Measurements from ENCODE around the gene ARPP21. TPM values are rescaled to one million over a fixed set of nuclear protein-coding genes. Genes with fewer than 3 reads are reported as not detected.

ARPP21 gene
- total RNA-seq, 4 donors from 2014 or later: not detected

- peaks cover 23% of the 10 kb centered on the region for H3K27me3 ChIP-seq
- TF ChIP-seq CTCF (IDR thresholded peaks at IDR 0.05) (no peak), EP300 (IDR thresholded peaks at IDR 0.05) (no peak), POLR2A (IDR thresholded peaks at IDR 0.05) (no peak), POLR2AphosphoS5 (IDR thresholded peaks at IDR 0.05) (no peak)
- no peak for DNase-seq (ENCODE audit: low spot score in 2 of 2)
- H3K27ac ChIP-seq: no peak overlapping the region
- no peaks in the 10 kb centered on the region for H3K36me3 ChIP-seq
- peaks cover 11% of the 10 kb centered on the region for H3K4me1 ChIP-seq
- no peaks in the 10 kb centered on the region for H3K9me3 ChIP-seq
- WGBS: 75% methylated on average over 4 of the region's 4 CpGs
- H3K4me3 ChIP-seq: no peak overlapping the region
These were observed 3.2 kb upstream of the ARPP21 start for GRCh38 chr3:35635926-35636683.

GRCh38 chr3:35638251-35638979 lies 910 bp upstream of the ARPP21 start:
- Histone ChIP-seq H3K9me3 (no peaks in the 10 kb centered on the region), H3K36me3 (no peaks in the 10 kb centered on the region), H3K4me1 (peaks cover 11% of the 10 kb centered on the region), H3K27me3 (peaks cover 26% of the 10 kb centered on the region), H3K4me3 (no peak overlapping the region), H3K27ac (no peak overlapping the region)
- no peak for DNase-seq (ENCODE audit: low spot score in 2 of 2)
- whole genome bisulfite sequencing: 85% methylated on average over 15 of the region's 15 CpGs
- no peak for TF ChIP-seq CTCF (IDR thresholded peaks at IDR 0.05)
- no peak for TF ChIP-seq POLR2A (IDR thresholded peaks at IDR 0.05)
- no peak for TF ChIP-seq EP300 (IDR thresholded peaks at IDR 0.05)
- no peak for TF ChIP-seq POLR2AphosphoS5 (IDR thresholded peaks at IDR 0.05)

- DNase-seq (ENCODE audit: low spot score in 2 of 2): no peak
- no peaks in the 10 kb centered on the region for H3K9me3 ChIP-seq
- H3K4me1 ChIP-seq: peaks cover 11% of the 10 kb centered on the region
- no peak for TF ChIP-seq POLR2AphosphoS5 (IDR thresholded peaks at IDR 0.05)
- H3K27ac ChIP-seq: no peak overlapping the region
- H3K27me3 ChIP-seq: peaks cover 26% of the 10 kb centered on the region
- peak overlapping the region; percentile 35 for H3K4me3 ChIP-seq
- WGBS: 21% methylated on average over 10 of the region's 21 CpGs
- no peaks in the 10 kb centered on the region for H3K36me3 ChIP-seq
These were observed 408 bp upstream of the ARPP21 start for GRCh38 chr3:35638980-35639253.

DNA sequence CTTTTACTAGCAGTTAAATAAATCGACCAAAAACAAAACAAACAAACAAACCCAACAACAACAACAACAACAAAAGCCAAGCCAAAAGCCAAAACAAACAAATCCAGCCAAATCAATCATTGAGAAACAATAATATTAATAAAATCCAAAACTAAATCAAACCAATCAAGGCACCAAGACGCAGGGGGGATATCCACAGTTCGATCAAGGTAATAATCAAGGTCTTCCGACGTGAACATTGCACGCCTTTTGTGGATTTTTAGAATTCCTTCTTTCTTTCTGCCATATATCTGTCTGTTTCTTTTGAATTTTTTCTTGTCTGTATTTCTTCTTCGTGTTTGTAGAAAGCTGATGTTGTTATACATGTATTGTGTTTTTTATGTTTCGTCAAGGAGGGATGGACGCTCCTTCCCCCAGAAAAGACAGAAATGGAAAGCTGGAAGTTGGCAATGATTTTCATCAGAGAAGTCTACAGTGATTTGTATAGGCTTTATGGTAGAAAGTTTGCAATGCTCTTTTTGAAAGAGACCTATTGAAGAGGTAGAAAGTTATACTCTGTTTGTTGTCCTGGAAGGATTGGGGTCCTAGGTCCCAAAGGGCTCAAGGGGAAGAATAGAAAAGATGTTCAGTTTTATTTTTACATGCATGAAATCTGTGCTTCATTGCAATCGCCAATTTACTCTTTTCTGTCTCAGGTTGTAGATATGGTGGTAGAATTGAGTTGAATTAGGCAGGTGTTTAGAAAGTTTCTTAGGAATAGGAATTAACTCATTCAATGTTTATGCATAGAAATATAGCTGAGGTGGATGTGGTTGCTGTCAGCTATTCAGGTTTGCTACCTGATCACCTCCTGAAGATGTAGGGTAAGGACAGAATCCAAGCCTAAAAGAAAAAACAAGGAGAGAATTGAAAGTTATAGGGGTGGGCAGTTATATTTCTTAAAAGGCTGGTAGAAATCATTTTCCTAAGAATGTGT lies 1.2 kb downstream of the ARPP21 start:
- TF ChIP-seq POLR2AphosphoS5 (IDR thresholded peaks at IDR 0.05): no peak
- TF ChIP-seq CTCF (IDR thresholded peaks at IDR 0.05): no peak
- no peak for TF ChIP-seq EP300 (IDR thresholded peaks at IDR 0.05)
- TF ChIP-seq POLR2A (IDR thresholded peaks at IDR 0.05): no peak
- no peaks in the 10 kb centered on the region for H3K9me3 ChIP-seq
- peak overlapping the region; percentile 35 for H3K4me3 ChIP-seq
- 59% methylated on average over 10 of the region's 10 CpGs for WGBS
- H3K36me3 ChIP-seq: no peaks in the 10 kb centered on the region
- DNase-seq (ENCODE audit: low spot score in 2 of 2): no peak
- H3K4me1 ChIP-seq: peaks cover 11% of the 10 kb centered on the region
- no peak overlapping the region for H3K27ac ChIP-seq
- peaks cover 26% of the 10 kb centered on the region for H3K27me3 ChIP-seq

- peaks cover 11% of the 10 kb centered on the region for H3K4me1 ChIP-seq
- no peaks in the 10 kb centered on the region for H3K9me3 ChIP-seq
- TF ChIP-seq EP300 (IDR thresholded peaks at IDR 0.05) (no peak), CTCF (IDR thresholded peaks at IDR 0.05) (no peak), POLR2AphosphoS5 (IDR thresholded peaks at IDR 0.05) (no peak), POLR2A (IDR thresholded peaks at IDR 0.05) (no peak)
- no peak overlapping the region for H3K27ac ChIP-seq
- peaks cover 26% of the 10 kb centered on the region for H3K27me3 ChIP-seq
- WGBS: 39% methylated on average over 1 of the region's 1 CpG
- H3K36me3 ChIP-seq: no peaks in the 10 kb centered on the region
- no peak for DNase-seq (ENCODE audit: low spot score in 2 of 2)
- no peak overlapping the region for H3K4me3 ChIP-seq
These were observed 2.0 kb downstream of the ARPP21 start for GRCh38 chr3:35641331-35641730.

All from suprapubic skin (tissue), 4 donors.